ENCODE results near the gene TTBK2.

Gene TTBK2

DNA sequence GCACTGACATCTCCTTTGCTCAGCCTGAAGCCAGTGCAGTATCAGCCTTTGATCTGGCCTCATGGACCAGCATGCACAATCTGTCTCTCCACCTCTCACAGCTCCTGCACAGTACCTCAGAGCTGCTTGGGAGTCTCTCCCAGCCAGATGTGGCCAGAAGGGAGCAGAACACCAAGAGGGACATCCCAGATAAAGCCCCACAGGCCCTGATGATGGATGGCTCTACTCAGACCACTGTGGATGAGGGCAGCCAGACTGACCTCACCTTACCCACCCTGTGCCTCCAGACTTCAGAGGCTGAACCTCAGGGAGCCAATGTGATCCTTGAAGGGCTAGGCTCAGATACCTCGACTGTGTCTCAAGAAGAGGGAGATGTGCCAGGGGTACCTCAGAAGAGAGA lies 228.0 kb downstream of the TTBK2 start:
- no peak for DNase-seq (ENCODE audit: low read depth)

DNA sequence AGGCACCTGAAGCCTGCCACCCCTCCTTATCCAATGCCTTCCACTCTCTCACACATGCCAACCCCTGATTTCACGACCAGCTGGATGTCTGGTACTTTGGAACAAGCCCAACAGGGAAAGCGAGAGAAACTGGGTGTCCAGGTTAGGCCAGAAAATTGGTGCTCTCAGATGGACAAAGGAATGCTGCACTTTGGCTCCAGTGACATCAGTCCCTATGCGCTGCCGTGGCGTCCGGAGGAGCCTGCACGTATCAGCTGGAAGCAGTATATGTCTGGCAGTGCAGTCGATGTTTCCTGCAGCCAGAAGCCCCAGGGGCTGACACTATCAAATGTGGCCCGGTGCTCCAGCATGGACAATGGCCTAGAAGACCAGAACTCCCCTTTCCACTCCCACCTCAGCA lies 228.8 kb downstream of the TTBK2 start:
- DNase-seq (ENCODE audit: low read depth) = no peak

- peak; percentile 12 for DNase-seq (ENCODE audit: low read depth)
Measured at GRCh38 chr15:42691308-42691707, 229.3 kb downstream of the TTBK2 start.
